Panc1 (cell line): ENCODE measurements around the gene ENTPD6.

Experiments used
- POLR2AphosphoS5 ChIP-seq: IDR thresholded peaks from 2 replicates; pipeline ENCODE4 v1.6.1; 2012; ENCODE audit warnings: mild to moderate bottlenecking, low read depth, low read length, moderate library complexity
- TF ChIP-seq, protein P1 (sequence below): fragments of 450-650 bp; IDR thresholded peaks from 2 replicates; pipeline ENCODE4 v1.5.1; 2017; ENCODE audit warnings: mild to moderate bottlenecking
- TF ChIP-seq, protein P2 (sequence below), 2 experiments: IDR thresholded peaks; 2 replicates each; pipeline ENCODE4 v1.6.1; 2011 to 2012; ENCODE audit warnings: low read depth in 2 of 2, control low read depth in 1 of 2, low read length in 1 of 2, mild to moderate bottlenecking in 1 of 2, moderate library complexity in 1 of 2; ENCODE audit not compliant: insufficient read depth in 1 of 2

DNA sequence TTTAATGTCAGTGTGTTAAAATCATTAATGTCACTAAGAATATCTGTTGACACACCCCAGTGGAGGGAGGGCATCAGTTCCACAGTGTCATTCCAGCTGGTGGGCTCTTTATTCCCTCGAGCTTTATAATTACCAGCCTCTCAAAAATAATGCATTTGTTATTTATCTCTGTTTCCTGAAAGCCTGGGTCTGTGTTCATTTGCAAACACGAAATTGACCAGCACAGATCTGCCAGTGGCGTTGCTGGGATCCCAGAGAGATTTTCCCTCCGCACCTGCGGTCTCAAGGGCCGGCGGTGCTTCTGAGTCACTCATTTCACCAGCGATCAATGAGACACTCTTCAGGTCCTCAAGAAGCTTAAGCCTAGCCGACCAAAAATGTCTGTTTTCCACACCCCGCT, 46.7 kb downstream of the ENTPD6 start:
- TF ChIP-seq, protein P1, sequence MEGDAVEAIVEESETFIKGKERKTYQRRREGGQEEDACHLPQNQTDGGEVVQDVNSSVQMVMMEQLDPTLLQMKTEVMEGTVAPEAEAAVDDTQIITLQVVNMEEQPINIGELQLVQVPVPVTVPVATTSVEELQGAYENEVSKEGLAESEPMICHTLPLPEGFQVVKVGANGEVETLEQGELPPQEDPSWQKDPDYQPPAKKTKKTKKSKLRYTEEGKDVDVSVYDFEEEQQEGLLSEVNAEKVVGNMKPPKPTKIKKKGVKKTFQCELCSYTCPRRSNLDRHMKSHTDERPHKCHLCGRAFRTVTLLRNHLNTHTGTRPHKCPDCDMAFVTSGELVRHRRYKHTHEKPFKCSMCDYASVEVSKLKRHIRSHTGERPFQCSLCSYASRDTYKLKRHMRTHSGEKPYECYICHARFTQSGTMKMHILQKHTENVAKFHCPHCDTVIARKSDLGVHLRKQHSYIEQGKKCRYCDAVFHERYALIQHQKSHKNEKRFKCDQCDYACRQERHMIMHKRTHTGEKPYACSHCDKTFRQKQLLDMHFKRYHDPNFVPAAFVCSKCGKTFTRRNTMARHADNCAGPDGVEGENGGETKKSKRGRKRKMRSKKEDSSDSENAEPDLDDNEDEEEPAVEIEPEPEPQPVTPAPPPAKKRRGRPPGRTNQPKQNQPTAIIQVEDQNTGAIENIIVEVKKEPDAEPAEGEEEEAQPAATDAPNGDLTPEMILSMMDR: no peak
- no peak for TF ChIP-seq POLR2AphosphoS5
- TF ChIP-seq, protein P2, sequence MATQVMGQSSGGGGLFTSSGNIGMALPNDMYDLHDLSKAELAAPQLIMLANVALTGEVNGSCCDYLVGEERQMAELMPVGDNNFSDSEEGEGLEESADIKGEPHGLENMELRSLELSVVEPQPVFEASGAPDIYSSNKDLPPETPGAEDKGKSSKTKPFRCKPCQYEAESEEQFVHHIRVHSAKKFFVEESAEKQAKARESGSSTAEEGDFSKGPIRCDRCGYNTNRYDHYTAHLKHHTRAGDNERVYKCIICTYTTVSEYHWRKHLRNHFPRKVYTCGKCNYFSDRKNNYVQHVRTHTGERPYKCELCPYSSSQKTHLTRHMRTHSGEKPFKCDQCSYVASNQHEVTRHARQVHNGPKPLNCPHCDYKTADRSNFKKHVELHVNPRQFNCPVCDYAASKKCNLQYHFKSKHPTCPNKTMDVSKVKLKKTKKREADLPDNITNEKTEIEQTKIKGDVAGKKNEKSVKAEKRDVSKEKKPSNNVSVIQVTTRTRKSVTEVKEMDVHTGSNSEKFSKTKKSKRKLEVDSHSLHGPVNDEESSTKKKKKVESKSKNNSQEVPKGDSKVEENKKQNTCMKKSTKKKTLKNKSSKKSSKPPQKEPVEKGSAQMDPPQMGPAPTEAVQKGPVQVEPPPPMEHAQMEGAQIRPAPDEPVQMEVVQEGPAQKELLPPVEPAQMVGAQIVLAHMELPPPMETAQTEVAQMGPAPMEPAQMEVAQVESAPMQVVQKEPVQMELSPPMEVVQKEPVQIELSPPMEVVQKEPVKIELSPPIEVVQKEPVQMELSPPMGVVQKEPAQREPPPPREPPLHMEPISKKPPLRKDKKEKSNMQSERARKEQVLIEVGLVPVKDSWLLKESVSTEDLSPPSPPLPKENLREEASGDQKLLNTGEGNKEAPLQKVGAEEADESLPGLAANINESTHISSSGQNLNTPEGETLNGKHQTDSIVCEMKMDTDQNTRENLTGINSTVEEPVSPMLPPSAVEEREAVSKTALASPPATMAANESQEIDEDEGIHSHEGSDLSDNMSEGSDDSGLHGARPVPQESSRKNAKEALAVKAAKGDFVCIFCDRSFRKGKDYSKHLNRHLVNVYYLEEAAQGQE (IDR thresholded peaks at IDR 0.05; ENCODE audit: insufficient read depth in 1 of 2, low read depth in 2 of 2, low read length in 1 of 2): no peak
